HG02571 (cell line): ENCODE data around the gene SARS2.

Experiments used
- ATAC-seq: cut with Tn5 transposase; IDR thresholded peaks from one replicate; pipeline ENCODE4 v1.9.1; 2021; ENCODE audit warnings: mild to moderate bottlenecking, moderate library complexity; ENCODE audit not compliant: unreplicated experiment

SARS2 gene

DNA sequence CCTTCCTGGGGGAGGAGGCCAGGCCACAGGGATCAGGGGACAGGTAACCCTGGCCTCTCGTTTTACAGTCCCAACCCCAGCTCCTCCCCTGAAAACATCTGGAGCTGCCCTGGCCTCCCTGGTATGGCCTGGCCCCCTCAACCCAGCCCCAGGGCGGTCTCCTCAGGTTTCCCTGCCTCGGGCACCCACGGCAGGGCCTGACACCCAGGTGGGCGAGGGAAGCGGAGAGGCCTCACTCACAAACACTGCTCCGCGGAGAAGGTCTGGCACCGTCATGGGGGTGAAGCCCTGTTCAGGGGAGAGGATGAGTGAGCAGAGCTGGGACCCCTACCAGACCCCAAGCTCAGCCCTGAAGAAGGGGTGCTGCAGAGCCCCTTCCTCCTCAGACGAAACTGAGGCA, 12.0 kb downstream of the SARS2 start:
- no peak for ATAC-seq

DNA sequence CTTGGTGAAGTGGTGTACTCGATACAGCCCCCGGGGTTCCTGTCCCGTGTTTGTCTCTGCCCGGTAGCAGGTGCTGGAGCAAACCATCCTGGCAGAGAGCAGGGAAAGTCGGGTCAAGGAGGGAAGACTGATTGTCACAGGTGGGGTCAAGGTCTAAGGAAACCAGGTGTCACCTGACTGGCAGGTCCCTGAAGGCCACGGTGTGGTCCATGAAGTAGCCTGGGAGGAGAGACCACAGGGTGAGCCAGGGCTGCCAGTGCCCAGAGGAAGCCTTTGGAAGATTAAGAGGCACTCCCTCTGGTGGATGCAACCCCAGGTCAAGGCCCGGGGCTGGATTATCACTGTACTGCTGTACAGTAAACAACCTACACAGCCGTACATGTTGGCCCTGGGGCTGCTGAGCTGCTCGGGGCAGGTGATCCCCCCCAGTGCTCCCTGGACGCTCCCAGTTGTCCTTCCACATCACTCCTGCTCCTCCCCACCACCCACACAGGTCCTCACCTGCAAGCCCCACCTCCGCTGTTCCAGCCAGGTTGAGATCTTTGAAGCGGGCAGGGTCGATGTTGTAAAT, 12.6 kb downstream of the SARS2 start:
- no peak for ATAC-seq

GRCh38 chr19:38917516-38917915, 13.0 kb downstream of the SARS2 start:
- ATAC-seq: no peak

GRCh38 chr19:38915329-38916321, 14.9 kb downstream of the SARS2 start:
- no peak for ATAC-seq

DNA sequence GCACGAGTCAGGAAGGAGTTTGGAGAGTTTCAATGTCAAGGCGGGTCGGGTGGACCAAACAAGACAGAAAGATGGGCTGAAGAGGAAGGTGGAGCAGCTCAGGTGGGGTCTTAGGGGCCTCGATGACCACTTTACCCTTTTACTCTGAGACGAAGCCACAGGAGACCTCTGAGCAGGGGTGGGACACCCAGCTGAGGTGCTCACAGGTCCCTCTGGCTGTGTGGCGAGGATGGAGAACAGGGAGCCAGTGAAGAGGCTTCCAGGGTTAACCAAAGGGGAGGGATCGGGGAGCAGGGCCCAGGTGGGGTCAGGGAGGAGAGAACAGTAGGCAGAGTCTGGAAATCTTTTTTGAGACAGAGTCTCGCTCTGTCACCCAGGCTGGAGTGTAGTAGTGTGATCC, 16.6 kb downstream of the SARS2 start:
- no peak for ATAC-seq

DNA sequence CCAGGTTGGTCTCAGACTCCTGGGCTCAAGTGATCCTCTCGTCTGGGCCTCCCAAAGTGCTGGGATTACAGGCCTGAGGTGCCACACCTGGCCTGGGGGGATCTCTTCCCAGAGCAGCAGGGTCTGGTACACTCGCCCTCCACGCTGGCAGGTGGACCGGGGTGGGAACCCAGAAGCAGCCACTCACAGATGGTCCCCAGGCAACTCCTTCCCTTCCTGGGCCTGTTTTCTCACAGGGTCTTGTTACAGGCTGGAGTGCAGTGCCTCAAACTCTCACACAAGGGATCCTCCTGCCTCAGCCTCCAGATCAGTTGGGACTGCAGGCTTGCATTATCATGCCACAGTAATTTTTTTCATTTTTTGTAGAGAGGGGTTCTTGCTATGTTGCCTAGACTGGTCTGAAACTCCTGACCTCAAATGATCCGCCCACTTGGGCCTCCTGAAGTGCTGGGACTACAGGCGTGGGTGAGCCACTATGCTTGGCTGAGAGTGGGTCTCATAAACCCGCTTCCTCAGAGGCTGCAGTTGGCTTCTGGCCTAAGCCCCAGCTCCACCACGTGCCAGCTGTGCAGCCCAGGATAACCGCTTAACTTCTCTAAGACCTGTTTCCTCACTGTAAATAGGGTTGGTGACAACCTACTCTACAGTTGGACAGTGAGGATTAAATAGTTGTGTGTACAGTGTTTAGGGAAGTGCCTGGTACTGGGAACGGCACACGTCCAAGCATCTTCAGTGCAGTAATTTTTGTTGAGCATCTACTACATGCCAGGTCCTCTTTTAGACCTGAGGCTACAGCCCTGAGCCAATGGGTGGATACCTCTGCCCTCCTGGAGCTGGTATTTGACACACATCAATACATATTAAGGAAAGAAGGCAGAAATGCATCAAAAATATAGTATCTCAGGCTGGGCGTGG, 17.7 kb downstream of the SARS2 start:
- no peak for ATAC-seq

DNA sequence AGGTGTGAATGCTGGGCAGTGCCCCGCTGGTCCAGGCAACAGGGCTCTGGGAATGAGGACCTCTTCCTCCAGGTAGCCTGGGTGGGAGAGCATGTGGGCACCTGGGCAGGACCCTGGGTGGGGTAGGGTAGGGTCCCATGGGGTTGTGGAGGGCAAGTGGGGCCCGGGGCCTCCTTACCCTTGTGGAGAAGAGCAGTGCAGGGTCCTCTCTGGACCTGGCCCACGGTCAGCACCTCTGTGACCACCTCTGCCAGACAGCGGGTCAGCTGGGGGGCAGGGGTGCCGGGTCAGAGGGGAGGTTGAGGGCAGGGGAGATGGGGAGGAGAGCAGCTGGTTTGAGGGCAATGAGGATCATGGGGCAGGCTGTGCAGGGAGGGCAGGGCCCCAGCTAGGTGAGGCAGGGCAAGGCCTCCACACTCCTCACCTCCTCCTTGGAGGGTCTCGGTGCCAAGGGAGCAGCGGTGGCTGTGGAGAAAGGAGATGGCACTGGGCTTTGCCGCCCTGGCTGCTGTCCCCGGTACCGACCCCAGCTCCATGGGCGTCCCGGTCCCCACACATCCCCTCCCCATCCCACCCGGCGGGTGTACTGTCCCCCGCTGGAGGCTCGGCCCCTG, 19.1 kb downstream of the SARS2 start:
- ATAC-seq: no peak

- ATAC-seq: no peak
These were observed 20.1 kb downstream of the SARS2 start for GRCh38 chr19:38910488-38910887.

DNA sequence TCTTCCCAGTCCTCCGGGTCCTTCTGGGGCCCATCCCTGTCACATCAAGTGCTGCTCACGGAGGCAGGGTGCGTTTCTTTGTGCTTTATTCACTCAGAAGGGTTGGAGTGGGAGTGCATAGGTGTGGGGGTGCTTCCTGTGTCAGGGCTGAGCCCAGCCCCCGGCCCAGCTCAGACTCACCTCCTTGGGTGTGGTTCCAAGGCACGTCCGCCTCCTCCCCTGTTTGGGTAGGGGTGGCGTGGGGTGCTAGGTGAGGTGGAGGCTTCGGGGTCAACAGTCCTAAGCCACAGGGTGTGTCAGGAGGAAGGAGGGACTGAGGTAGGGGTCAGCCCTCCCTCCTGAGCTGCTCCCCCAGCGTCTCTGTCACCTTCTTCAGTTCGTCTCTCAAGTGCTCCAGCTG, 21.7 kb downstream of the SARS2 start:
- ATAC-seq: no peak

DNA sequence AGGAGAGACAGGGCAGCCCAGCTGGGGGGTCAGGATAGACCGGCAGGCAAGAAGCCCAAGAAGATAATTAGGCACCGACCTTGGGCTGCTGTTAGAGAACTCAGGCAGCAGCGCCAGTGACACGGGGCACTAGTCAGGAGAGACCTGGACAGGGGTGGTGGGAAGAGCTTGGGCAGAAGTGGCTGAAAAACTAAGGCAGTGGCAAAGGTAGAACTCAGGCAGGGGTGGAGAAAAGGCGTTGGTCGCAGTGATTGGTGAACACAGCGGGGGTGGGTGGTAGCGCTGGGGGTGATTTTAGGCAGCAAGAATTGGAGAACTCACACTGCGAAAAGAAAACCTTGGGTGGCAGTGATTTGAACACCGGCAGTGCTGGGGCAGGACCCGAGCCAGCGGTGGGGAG, 22.9 kb downstream of the SARS2 start:
- ATAC-seq: no peak

GRCh38 chr19:38907227-38907626, 23.3 kb downstream of the SARS2 start:
- ATAC-seq: no peak

GRCh38 chr19:38905620-38906019, 24.9 kb downstream of the SARS2 start:
- ATAC-seq: no peak

DNA sequence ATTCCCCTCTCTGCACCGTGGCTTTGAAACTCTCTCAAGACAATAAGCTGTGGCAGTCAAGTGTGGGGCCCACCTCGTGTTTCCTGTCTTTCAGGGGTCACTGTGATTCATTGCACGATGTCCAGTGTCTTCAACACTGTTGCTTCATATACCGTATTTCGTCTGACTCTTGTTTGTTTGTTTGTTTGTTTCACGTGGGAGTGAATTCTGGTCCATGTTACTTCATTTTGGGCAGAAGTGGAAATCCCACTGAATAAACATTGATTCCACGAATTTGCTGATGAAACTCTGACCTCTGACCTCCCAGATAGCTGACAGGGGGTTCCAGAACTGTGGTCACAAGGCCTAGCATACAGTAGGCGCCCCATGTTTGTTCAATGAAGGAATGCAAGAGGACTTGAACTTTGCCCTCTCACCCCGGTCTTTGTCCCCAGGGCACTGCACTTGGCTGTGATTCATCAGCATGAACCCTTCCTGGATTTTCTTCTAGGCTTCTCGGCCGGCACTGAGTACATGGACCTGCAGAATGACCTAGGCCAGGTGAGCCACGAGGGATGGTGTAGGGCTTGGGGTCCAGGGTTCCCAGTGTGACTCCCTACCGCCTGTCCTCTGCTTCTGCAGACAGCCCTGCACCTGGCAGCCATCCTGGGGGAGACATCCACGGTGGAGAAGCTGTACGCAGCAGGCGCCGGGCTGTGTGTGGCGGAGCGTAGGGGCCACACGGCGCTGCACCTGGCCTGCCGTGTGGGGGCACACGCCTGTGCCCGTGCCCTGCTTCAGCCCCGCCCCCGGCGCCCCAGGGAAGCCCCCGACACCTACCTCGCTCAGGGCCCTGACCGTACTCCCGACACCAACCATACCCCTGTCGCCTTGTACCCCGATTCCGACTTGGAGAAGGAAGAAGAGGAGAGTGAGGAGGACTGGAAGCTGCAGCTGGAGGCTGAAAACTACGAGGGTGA, 25.7 kb downstream of the SARS2 start:
- no peak for ATAC-seq

GRCh38 chr19:38901683-38902082, 28.9 kb downstream of the SARS2 start:
- ATAC-seq: no peak

GRCh38 chr19:38900743-38901190, 29.8 kb downstream of the SARS2 start:
- ATAC-seq: no peak

- no peak for ATAC-seq
These were observed 30.3 kb downstream of the SARS2 start for GRCh38 chr19:38900202-38900629.

- ATAC-seq: peak; percentile 88
These were observed 30.9 kb downstream of the SARS2 start, which contains the start of the genes NFKBIB and SIRT2 for GRCh38 chr19:38899447-38900201. NFKBIB (plus strand) TSS chr19:38899969; CDS start chr19:38900033, 64 bp downstream. SIRT2 (minus strand) TSS chr19:38899618; CDS start chr19:38899521, 97 bp downstream.

- no peak for ATAC-seq
These were observed 31.6 kb downstream of the SARS2 start for GRCh38 chr19:38898788-38899446.
